KBM-7 (cell line): Measurements from ENCODE around the gene VPS33A.
"Not testable (repeated sequence)": the region's sequence is repeated elsewhere in the genome, so short reads cannot be mapped to it uniquely, and the experiment has no call there.

ENCODE experiments used
- DNase-seq: peaks from one replicate; pipeline ENCODE4 v3.0.0-alpha.2; 2015
- in situ Hi-C: fragments of 300-500 bp; cut with MboI; formaldehyde crosslinking; loops from 2 replicates; pipeline ENCODE4 v1.14.3; 2020; ENCODE audit warnings: low sequenced_read_pairs, low pct_unique_long_range_greater_than_20kb, mixed read lengths

The VPS33A gene

GRCh38 chr12:122260735-122261134, 5.6 kb downstream of the VPS33A start:
- in situ Hi-C loops, DNase-seq: not testable (repeated sequence)

GRCh38 chr12:122258939-122259338, 7.4 kb downstream of the VPS33A start:
- DNase-seq, in situ Hi-C loops: not testable (repeated sequence)

DNA sequence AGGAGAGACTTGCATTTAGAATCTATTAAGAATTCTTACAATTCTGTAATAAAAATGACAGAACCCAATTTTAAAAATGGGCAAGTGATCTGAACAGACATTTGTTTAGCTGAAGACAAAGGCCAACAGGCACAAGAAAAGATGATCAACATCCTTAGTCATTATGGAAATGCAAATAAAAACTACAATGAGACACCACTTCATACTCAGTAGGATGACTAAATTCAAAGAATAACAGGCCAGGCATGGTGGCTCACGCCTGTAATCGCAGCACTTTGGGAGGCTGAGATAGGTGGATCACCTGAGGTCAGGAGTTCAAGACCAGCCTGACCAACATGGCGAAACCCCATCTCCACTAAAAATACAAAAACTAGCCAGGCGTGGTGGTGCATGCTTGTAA, 7.8 kb downstream of the VPS33A start:
- in situ Hi-C loops = not testable (repeated sequence)

GRCh38 chr12:122250536-122250935, 15.8 kb downstream of the VPS33A start:
- DNase-seq = no peak
- in situ Hi-C loops = no loop called here

More for the DNA sequence above, 7.8 kb downstream of the VPS33A start:
- not testable (repeated sequence) for DNase-seq

DNA sequence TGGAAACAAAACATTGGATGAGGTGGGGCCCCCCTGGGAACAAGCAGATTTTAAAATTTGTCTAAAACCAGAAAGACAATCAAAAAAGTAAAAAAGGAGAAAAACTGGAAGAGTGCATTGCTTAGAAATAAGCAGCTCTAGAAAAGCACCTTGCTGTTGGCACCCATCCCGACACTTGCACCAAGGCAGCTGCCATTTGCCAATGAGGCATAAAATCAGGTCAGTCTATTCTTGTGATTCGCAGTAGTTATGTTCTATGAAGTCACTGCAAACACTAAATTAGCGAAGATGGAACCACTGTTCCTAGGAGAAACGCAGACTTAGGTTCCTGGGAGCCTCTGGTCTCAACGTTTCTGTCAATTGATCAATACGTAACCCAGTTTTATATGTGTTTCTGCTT, 16.2 kb downstream of the VPS33A start:
- DNase-seq = no peak
- in situ Hi-C loops = no loop called here

- in situ Hi-C loops = no loop called here
These were observed 20.7 kb downstream of the VPS33A start for GRCh38 chr12:122245553-122245952.

DNA sequence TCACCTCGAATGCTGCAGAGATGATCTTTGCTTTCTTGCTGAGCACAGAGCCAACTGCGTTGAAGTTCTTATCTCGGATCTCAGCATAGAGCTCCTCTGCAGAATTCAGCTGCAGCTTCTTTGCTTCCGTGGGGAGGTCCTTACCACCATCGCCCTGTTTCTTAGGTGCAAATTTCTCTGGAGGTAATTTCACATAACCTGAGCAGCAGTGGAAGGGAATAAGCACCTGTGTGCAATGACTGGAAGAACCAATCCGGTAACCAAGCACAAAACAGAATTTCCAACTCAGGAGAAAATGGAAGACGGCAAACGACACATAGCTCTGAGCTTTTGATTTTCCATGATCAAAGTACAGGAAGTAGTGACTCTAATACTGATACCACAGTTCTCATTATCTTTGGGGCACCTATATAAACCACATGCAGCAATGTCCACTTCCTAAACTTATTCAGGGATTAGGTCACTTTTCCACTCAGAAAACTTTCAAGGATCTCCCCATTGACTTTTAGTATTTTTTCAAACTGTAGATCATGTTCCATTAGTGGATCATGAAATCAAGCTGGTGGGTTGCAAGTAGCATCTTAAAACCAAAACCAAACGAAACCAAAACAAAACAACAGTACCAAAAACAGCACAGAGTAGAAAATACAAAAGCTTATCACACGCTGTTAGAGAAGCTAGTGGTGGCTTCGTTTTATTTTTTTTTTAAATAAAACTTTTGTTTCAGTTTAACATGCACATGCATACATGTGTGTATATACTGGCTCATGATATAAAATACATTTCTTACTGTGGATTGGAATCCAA, 21.5 kb downstream of the VPS33A start:
- in situ Hi-C loops = no loop called here
- DNase-seq = no peak

More at GRCh38 chr12:122245553-122245952, 20.7 kb downstream of the VPS33A start:
- no peak for DNase-seq

DNA sequence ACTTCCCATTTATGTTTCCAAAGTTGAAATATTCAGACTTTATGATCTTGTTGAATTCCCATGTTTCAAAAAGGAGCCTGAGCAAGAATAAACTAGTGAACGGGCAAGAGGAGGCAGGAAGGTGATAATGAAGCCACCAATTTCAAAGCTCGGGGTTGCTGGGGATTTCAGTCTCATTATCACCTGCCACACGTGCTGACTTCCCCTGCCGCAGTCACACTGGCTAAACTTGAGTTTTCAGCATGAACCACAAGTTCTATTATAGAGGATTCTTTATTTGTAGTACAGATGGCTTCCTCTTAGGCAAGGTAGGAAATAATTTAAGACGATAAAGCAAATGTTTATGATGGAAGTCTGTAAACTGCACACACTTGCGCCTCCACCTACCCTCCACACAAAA, 22.3 kb downstream of the VPS33A start:
- no peak for DNase-seq
- in situ Hi-C loops = no loop called here

DNA sequence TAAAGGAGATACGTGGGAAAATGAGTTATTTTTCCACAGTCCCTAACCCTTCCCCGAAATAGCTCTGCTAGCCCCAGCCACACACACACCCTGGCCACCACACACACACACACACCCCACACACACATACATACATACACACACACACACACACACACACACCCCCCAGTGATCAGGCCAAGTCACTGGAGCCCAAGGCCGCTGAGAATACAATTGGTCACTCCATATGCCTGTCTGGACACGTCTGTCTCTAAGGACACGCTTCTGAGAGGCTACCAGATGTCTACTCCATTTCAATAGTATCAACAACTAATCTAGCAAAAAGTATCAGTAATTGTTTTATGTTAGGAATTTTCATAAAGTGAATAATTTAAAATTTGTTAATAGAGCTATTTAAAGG, 27.4 kb downstream of the VPS33A start:
- no peak for DNase-seq
- in situ Hi-C loops = no loop called here

DNA sequence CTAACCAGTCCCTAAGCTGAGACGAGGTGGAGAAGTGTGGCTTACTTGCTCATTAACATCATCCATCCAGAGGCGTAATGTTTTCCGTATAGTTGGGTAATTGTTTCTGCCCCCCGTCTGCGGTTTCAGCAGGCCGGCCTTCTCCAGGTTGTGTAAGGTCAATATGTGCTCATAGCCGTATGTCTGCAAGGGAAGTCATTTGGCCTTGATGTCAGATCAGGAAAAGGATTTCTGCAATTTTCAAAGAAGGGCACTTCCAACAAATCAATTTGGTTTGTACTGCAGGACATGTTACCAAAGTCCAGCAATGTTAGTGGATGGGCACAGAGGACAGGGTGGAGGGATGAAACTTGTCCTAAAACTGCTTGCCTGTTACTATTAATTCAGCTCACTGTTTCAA, 30.6 kb downstream of the VPS33A start:
- no peak for DNase-seq
- in situ Hi-C loops = no loop called here

DNA sequence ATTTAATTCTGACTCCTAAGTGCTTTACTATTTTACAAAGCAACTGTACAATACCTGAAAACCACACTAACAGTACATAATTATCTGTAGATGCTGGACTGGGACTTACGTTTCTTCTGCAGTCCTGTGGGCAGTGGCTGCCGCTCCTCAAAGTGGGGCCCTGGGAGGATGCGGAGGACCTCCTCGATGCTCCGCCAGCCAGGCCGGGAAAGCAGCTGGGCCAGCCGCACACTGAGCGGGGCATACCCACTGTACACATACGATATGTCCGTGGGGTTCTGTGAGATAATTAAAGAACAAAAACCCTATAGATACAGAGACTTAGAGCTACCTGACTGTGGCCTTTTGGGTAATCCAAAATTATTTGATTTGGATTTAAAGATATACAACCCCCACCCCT, 33.6 kb downstream of the VPS33A start:
- no peak for DNase-seq
- in situ Hi-C loops = no loop called here

DNA sequence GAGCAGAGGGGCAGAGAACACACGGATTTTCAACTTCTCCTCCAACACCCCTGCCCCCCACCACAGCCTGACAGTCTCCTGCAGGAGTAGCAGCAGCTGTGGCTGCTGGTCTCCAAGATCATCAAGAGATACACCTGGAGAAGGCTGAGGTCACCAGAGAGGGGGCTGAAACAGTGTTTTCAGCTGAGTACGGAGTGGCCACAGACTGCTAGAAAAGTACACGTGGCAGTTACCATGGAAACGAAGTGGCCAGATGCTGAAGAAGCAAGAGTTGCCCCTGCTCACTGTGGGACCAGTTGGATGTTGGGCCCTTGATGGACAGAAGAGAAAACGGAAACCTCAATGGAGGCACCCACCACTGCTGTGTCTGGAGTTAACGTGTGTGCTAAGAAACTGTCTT, 35.5 kb downstream of the VPS33A start:
- in situ Hi-C loops = no loop called here
- no peak for DNase-seq

DNA sequence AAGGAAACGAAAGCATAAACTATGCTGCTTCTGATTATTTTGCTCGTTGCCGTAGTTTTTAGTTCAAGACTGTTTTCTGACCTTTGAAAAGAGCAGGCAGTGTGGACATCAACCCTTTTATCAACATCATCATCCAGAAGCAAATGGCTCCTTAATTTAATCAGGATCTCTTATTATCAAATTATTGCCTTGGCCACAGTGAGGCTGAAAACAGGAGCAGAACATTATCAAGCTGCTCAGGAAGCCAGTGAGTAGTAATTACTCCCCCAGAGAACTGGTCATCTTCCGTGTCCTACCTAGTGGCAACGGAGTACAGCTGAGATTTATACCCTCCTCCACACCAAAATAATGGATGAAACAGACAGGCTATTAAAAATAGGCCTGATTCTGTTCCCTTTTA, 38.2 kb downstream of the VPS33A start:
- in situ Hi-C loops = no loop called here
- no peak for DNase-seq

GRCh38 chr12:122227341-122227740, 39.0 kb downstream of the VPS33A start:
- DNase-seq = no peak
- in situ Hi-C loops = no loop called here

DNA sequence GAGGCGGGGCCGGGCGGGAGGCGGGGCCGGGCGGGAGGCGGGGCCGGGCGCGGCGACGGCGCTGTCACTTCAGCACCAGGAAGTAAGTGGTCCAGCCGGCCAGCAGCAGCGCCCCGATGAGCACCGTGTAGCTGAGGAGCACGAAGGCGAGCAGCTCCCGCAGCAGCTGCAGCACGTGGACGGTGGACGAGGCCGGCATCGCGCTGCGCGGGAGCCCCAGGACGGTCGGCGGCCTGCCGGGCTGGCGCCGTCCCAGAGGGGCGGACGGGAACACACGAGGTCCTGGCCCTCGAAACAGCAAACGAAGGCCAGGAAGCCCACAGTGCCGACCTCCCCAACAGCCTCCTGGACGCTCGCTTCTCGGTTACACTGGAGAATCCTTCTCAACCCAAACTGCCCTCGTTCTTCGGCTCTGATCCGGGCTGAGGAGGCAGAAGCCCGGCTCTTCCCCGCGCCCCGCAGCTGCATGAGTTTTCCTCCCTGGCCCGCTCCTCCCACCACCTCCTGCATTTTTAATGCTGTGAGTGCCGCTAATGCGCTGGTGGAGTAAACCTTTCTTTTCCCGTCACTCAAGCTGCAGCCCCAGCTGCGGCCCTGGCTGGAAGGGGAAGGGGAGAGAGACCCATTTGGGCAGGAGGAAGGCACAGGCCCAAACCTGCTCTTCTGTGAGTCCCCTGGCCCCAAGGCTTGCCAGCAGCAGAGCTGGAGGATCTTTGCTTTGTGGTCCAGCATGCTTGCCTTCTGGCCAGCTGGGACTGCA, 39.7 kb downstream of the VPS33A start:
- no peak for DNase-seq
- in situ Hi-C loops = no loop called here

- in situ Hi-C loops = no loop called here
- peak; percentile 99 for DNase-seq
These were observed 40.5 kb downstream of the VPS33A start, which contains the start of gene DIABLO for GRCh38 chr12:122225683-122226365. DIABLO (minus strand) TSS chr12:122226052; CDS start chr12:122226014, 38 bp downstream.

GRCh38 chr12:122216445-122216844, 49.8 kb downstream of the VPS33A start:
- DNase-seq = no peak
- in situ Hi-C loops = no loop called here

GRCh38 chr12:122215771-122216170, 50.5 kb downstream of the VPS33A start:
- DNase-seq = no peak
- in situ Hi-C loops = no loop called here

GRCh38 chr12:122208073-122208820, 58.0 kb downstream of the VPS33A start:
- in situ Hi-C loops = no loop called here
- DNase-seq = no peak
